GM12878 (cell line): ENCODE data around the gene LRRC23. TPM values are rescaled to one million over a fixed set of nuclear protein-coding genes. Genes with fewer than 3 reads are reported as not detected.

Source experiments
- FOS ChIP-seq: IDR thresholded peaks from 3 replicates; pipeline ENCODE4 v1.6.1; 2011; ENCODE audit warnings: borderline replicate concordance; ENCODE audit not compliant: insufficient read length; ENCODE audit errors: extremely low read depth
- GABPA ChIP-seq: IDR thresholded peaks from 2 replicates; pipeline ENCODE4 v1.6.1; 2014; ENCODE audit warnings: antibody characterized with exemption, low read depth, mild to moderate bottlenecking, inconsistent platforms
- HSF1 ChIP-seq: fragments of 150-350 bp; IDR thresholded peaks from 2 replicates; pipeline ENCODE4 v1.6.1; 2014; ENCODE audit warnings: mild to moderate bottlenecking, low read depth, low read length
- MTA2 ChIP-seq: fragments of 450-650 bp; IDR thresholded peaks from 2 replicates; pipeline ENCODE4 v1.6.1; 2016; ENCODE audit warnings: low read depth, mild to moderate bottlenecking, moderate library complexity
- MXI1 ChIP-seq: fragments of 150-350 bp; IDR thresholded peaks from 2 replicates; pipeline ENCODE4 v1.6.1; 2011; ENCODE audit warnings: low read depth, mild to moderate bottlenecking, inconsistent platforms, low read length, improper control_type of control experiment
- MYC ChIP-seq: IDR thresholded peaks from 2 replicates; pipeline ENCODE4 v1.6.1; 2011; ENCODE audit warnings: mild to moderate bottlenecking, low read length, moderate library complexity, inconsistent platforms; ENCODE audit not compliant: insufficient read depth, insufficient replicate concordance, insufficient read length, severe bottlenecking
- NRF1 ChIP-seq: conservative IDR thresholded peaks from 2 replicates; pipeline ENCODE4 v1.6.1; 2011; ENCODE audit warnings: mild to moderate bottlenecking, low read depth, low read length, improper control_type of control experiment
- RBBP5 ChIP-seq: fragments of 200-600 bp; sonication (generic); conservative IDR thresholded peaks from 2 replicates; pipeline ENCODE4 v1.6.1; 2016
- RELA ChIP-seq: fragments of 450-650 bp; IDR thresholded peaks from 2 replicates; pipeline ENCODE4 v1.8.0; 2014; ENCODE audit warnings: borderline replicate concordance; ENCODE audit not compliant: partially characterized antibody
- SIN3A ChIP-seq: IDR thresholded peaks from 2 replicates; pipeline ENCODE4 v1.6.1; 2012; ENCODE audit warnings: low read depth, low read length, improper control_type of control experiment
- SREBF1 ChIP-seq: IDR thresholded peaks from 2 replicates; pipeline ENCODE4 v1.6.1; 2012; ENCODE audit warnings: mild to moderate bottlenecking, low read length
- SRF ChIP-seq, 2 experiments: IDR thresholded peaks; 2 replicates each; pipeline ENCODE4 v1.6.1; 2011; ENCODE audit warnings: low read depth in 2 of 2, low read length in 2 of 2, mild to moderate bottlenecking in 1 of 2, moderate library complexity in 1 of 2
- SUPT20H ChIP-seq: IDR thresholded peaks from 2 replicates; pipeline ENCODE4 v1.6.1; 2011; ENCODE audit warnings: low read depth, mild to moderate bottlenecking, low read length, moderate library complexity, borderline replicate concordance; ENCODE audit not compliant: control insufficient read depth
- TARDBP ChIP-seq: IDR thresholded peaks from 2 replicates; pipeline ENCODE4 v1.6.1; 2016; ENCODE audit warnings: borderline replicate concordance
- YBX1 ChIP-seq: fragments of 450-650 bp; IDR thresholded peaks from 2 replicates; pipeline ENCODE4 v1.6.1; 2016; ENCODE audit warnings: antibody characterized with exemption
- ZZZ3 ChIP-seq: IDR thresholded peaks from 2 replicates; pipeline ENCODE4 v1.6.1; 2011; ENCODE audit warnings: low read depth; ENCODE audit not compliant: control insufficient read depth, insufficient read length
- polyA plus RNA-seq, 11 experiments: library from polyadenylated mRNA; depleted of rRNA in 4 of 11; unstranded in 6 of 11; stranded (reverse) in 5 of 11; fragments of >200 nt; fragmentation: Nextera tagmentation in 4 of 11; fragmentation: Illumina TruSeq in 1 of 11; extraction: Ambion mirVana in 4 of 11; extraction: Trizol in 1 of 11; gene quantifications; 1 replicate in 1 of 11; 2 replicates in 10 of 11; pipeline versions ENCODE4 v1.2.1 to v1.2.3, GENCODE V29; 2011 to 2016; ENCODE audit warnings: inconsistent platforms in 2 of 11, missing spikeins in 2 of 11, low read depth in 1 of 11
- total RNA-seq, 4 experiments: library from RNA; depleted of rRNA in 3 of 4; stranded (reverse); fragments of >200 nt in 3 of 4; fragmentation: Illumina TruSeq in 1 of 4; extraction: Trizol in 1 of 4; gene quantifications; 2 replicates each; pipeline versions ENCODE4 v1.2.1 to v1.2.3, GENCODE V29; 2013 to 2021
- TF ChIP-seq, protein P1 (sequence below): IDR thresholded peaks from 2 replicates; pipeline ENCODE4 v1.6.1; 2012; ENCODE audit warnings: improper control_type of control experiment, low read depth, low read length; ENCODE audit not compliant: insufficient replicate concordance
- TF ChIP-seq, protein P2 (sequence below): fragments of 450-650 bp; IDR thresholded peaks from 2 replicates; pipeline ENCODE4 v1.6.1; 2018; ENCODE audit warnings: mild to moderate bottlenecking, low read depth, moderate library complexity; ENCODE audit not compliant: partially characterized antibody
- TF ChIP-seq, protein P3 (sequence below): IDR thresholded peaks from 2 replicates; pipeline ENCODE4 v1.6.1; 2012; ENCODE audit warnings: low read length, inconsistent platforms

The LRRC23 gene
- total and polyA plus RNA-seq, 10 of the 15 experiments (the other 5 are each of a cell fraction or from before 2014, with no cell fraction given): 1.4 to 6.9 (median 3.4) TPM

DNA sequence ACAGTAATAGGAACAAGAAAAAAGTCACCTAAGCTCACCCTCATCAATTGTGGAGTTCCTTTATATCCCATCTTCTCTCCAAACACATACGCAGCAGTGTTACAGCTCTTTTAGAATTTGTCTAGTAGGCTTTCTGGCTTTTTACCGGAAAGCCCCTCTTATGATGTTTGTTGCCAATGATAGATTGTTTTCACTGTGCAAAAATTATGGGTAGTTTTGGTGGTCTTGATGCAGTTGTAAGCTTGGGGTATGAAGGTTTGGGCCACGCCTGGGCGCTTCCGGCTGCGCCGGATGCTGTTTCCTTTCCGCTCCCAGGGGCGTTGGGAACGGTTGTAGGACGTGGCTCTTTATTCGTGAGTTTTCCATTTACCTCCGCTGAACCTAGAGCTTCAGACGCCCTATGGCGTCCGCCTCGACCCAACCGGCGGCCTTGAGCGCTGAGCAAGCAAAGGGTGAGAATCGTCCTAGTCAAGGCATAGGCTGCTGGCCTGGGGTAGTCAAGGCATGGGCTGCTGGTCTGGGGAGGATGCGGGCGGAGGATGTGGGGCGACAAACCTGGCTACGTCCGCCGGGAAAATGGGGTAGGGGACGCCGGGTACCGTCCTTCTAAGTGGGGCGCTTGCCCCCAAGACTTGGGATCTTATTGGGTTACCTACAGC, 39.2 kb downstream of the LRRC23 start, which contains the start of the genes C12orf57 and RNU7-1 (continued):
- TF ChIP-seq, protein P1, sequence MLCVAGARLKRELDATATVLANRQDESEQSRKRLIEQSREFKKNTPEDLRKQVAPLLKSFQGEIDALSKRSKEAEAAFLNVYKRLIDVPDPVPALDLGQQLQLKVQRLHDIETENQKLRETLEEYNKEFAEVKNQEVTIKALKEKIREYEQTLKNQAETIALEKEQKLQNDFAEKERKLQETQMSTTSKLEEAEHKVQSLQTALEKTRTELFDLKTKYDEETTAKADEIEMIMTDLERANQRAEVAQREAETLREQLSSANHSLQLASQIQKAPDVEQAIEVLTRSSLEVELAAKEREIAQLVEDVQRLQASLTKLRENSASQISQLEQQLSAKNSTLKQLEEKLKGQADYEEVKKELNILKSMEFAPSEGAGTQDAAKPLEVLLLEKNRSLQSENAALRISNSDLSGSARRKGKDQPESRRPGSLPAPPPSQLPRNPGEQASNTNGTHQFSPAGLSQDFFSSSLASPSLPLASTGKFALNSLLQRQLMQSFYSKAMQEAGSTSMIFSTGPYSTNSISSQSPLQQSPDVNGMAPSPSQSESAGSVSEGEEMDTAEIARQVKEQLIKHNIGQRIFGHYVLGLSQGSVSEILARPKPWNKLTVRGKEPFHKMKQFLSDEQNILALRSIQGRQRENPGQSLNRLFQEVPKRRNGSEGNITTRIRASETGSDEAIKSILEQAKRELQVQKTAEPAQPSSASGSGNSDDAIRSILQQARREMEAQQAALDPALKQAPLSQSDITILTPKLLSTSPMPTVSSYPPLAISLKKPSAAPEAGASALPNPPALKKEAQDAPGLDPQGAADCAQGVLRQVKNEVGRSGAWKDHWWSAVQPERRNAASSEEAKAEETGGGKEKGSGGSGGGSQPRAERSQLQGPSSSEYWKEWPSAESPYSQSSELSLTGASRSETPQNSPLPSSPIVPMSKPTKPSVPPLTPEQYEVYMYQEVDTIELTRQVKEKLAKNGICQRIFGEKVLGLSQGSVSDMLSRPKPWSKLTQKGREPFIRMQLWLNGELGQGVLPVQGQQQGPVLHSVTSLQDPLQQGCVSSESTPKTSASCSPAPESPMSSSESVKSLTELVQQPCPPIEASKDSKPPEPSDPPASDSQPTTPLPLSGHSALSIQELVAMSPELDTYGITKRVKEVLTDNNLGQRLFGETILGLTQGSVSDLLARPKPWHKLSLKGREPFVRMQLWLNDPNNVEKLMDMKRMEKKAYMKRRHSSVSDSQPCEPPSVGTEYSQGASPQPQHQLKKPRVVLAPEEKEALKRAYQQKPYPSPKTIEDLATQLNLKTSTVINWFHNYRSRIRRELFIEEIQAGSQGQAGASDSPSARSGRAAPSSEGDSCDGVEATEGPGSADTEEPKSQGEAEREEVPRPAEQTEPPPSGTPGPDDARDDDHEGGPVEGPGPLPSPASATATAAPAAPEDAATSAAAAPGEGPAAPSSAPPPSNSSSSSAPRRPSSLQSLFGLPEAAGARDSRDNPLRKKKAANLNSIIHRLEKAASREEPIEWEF: peak; percentile 34
- TF ChIP-seq FOS: no peak
- TF ChIP-seq RELA: peak; percentile 86
- TF ChIP-seq, protein P2, sequence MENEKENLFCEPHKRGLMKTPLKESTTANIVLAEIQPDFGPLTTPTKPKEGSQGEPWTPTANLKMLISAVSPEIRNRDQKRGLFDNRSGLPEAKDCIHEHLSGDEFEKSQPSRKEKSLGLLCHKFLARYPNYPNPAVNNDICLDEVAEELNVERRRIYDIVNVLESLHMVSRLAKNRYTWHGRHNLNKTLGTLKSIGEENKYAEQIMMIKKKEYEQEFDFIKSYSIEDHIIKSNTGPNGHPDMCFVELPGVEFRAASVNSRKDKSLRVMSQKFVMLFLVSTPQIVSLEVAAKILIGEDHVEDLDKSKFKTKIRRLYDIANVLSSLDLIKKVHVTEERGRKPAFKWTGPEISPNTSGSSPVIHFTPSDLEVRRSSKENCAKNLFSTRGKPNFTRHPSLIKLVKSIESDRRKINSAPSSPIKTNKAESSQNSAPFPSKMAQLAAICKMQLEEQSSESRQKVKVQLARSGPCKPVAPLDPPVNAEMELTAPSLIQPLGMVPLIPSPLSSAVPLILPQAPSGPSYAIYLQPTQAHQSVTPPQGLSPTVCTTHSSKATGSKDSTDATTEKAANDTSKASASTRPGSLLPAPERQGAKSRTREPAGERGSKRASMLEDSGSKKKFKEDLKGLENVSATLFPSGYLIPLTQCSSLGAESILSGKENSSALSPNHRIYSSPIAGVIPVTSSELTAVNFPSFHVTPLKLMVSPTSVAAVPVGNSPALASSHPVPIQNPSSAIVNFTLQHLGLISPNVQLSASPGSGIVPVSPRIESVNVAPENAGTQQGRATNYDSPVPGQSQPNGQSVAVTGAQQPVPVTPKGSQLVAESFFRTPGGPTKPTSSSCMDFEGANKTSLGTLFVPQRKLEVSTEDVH: peak; percentile 45
- TF ChIP-seq ZZZ3: no peak
- peak; percentile 72 for TF ChIP-seq MXI1
- TF ChIP-seq NRF1: no peak
- no peak for TF ChIP-seq SUPT20H
- TF ChIP-seq, protein P3, sequence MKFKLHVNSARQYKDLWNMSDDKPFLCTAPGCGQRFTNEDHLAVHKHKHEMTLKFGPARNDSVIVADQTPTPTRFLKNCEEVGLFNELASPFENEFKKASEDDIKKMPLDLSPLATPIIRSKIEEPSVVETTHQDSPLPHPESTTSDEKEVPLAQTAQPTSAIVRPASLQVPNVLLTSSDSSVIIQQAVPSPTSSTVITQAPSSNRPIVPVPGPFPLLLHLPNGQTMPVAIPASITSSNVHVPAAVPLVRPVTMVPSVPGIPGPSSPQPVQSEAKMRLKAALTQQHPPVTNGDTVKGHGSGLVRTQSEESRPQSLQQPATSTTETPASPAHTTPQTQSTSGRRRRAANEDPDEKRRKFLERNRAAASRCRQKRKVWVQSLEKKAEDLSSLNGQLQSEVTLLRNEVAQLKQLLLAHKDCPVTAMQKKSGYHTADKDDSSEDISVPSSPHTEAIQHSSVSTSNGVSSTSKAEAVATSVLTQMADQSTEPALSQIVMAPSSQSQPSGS: no peak
- TF ChIP-seq SREBF1: peak; percentile 45; the same call in 1 of the 2 replicates
- TF ChIP-seq MYC: no peak
- TF ChIP-seq RBBP5: no peak
- peak in 1 of 2 experiments; percentile 68; a peak in 1 of 4 replicates for TF ChIP-seq SRF (IDR thresholded peaks at IDR 0.05; ENCODE audit: low read depth in 2 of 2, low read length in 2 of 2)
- no peak for TF ChIP-seq HSF1
- TF ChIP-seq SIN3A: 0 out of 2 replicates have a peak, but pooled peaks have one; percentile 69
- peak; percentile 49; the same call in 1 of the 2 replicates for TF ChIP-seq MTA2
- TF ChIP-seq TARDBP: peak; percentile 99; the same call in 1 of the 2 replicates
- no peak for TF ChIP-seq GABPA
- 0 out of 2 replicates have a peak, but pooled peaks have one; percentile 25 for TF ChIP-seq YBX1
